Measurements from ENCODE around the gene DLX1. TPM values are rescaled to one million over a fixed set of nuclear protein-coding genes. Genes with fewer than 3 reads are reported as not detected.

DLX1 gene
- total and polyA plus RNA-seq, 2 of the 8 experiments (the other 6 are each of a cell fraction or from before 2014, with no cell fraction given), result 0.11 TPM; not detected in 1

DNA sequence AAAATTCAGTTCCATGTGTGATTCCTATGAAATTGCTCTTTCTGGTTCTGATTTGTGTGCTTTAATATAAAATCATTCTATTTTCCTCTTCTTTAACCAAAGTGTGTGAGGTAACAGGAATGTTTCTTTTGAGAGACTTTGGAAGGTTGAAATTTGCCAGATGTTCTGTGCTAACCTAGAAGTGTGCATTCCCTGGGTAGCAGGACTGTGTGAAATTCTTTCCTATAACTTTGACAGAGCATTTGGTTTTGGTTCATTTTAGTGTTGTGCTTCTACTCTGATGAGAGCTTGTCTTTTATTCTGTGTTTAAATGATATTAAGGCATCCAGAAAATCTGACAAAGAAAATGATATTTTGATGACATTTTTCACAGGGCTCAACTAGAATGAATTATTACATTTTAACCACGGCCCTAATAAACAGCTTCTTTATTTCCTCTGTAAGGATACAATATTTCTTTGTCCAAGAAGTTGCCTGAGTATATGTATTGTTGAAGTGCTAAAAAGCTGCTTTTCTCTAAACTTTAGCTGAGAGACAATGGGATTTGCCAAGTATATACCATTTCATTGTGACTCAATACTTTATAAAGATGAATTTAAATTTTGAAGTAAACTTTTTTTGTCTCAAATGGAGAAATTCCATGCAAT, 34.7 kb upstream of the DLX1 start:
- H4K8ac ChIP-seq (ENCODE audit: extremely low read depth, insufficient read depth, low read length), result no peak overlapping the region
- H3K36me3 ChIP-seq (ENCODE audit: control insufficient read depth in 2 of 4, insufficient read depth in 4 of 4, low read length in 3 of 4), result no peaks in the 10 kb centered on the region
- H3K56ac ChIP-seq (replicated peaks; ENCODE audit: insufficient read length, low read depth, low read length), result no peak overlapping the region
- H3K18ac ChIP-seq (ENCODE audit: extremely low read depth, low read length), result no peak overlapping the region
- H3K4me2 ChIP-seq (ENCODE audit: insufficient read depth in 1 of 2, low read depth in 2 of 2, low read length in 2 of 2), result no peak overlapping the region
- no peak overlapping the region for H3K23ac ChIP-seq (ENCODE audit: insufficient read length)
- no peak overlapping the region for H4K5ac ChIP-seq (ENCODE audit: insufficient read length, low read depth, low read length)
- ChIA-PET POLR2A (ENCODE audit: partially characterized antibody) (no interaction called here), CTCF (ENCODE audit: partially characterized antibody) (interaction anchor here (1.2 kb wide), 1 partner anchor 62 kb away, joined by 4 read pairs; no protein-coding TSS in a partner anchor)
- no peaks in the 10 kb centered on the region for H3K23me2 ChIP-seq (ENCODE audit: low read depth, low read length)
- FAIRE-seq (no peak), DNase-seq (ENCODE audit: low read depth in 1 of 2, low spot score in 2 of 2) (no peak)
- H3K9ac ChIP-seq (replicated peaks in 1 of 4; ENCODE audit: extremely low read depth in 1 of 4, low read depth in 3 of 4, low read length in 3 of 4), result no peak overlapping the region
- H3K4me1 ChIP-seq (replicated peaks in 1 of 4; ENCODE audit: control insufficient read depth in 3 of 4, insufficient read depth in 4 of 4, low read length in 3 of 4), result no peaks in the 10 kb centered on the region; a peak in 2 of 7 replicates
- no peak overlapping the region for H2AFZ ChIP-seq (ENCODE audit: low read length)
- H2BK12ac ChIP-seq (ENCODE audit: low read depth, low read length), result no peak overlapping the region
- no peak overlapping the region for H4K91ac ChIP-seq (replicated peaks; ENCODE audit: insufficient read length, low read length)
- no peaks in the 10 kb centered on the region for H3K27me3 ChIP-seq (replicated peaks in 1 of 4; ENCODE audit: control insufficient read depth in 3 of 4, extremely low read depth in 1 of 4, insufficient read depth in 3 of 4, low read length in 3 of 4)
- H3K14ac ChIP-seq (ENCODE audit: insufficient read length), result no peak overlapping the region
- H2BK15ac ChIP-seq (ENCODE audit: low read length), result no peak overlapping the region
- no peaks in the 10 kb centered on the region for H4K20me1 ChIP-seq (replicated peaks in 1 of 2; ENCODE audit: control insufficient read depth in 1 of 2, insufficient read depth in 2 of 2, low read length in 2 of 2)
- no peak overlapping the region for H3K27ac ChIP-seq (ENCODE audit: low read depth, low read length)
- no peak for TF ChIP-seq SAP30 (IDR thresholded peaks at IDR 0.05; ENCODE audit: insufficient read depth, insufficient replicate concordance, low read length)
- TF ChIP-seq RXRA (IDR thresholded peaks at IDR 0.05; ENCODE audit: insufficient read depth, low read depth, low read length), result no peak
- no peak for TF ChIP-seq CTBP2 (IDR thresholded peaks at IDR 0.05; ENCODE audit: borderline replicate concordance, insufficient read depth, insufficient read length, low read length)
- no peak for TF ChIP-seq GTF2F1 (IDR thresholded peaks at IDR 0.05; ENCODE audit: borderline replicate concordance, low read depth, low read length)
- TF ChIP-seq, protein P1, sequence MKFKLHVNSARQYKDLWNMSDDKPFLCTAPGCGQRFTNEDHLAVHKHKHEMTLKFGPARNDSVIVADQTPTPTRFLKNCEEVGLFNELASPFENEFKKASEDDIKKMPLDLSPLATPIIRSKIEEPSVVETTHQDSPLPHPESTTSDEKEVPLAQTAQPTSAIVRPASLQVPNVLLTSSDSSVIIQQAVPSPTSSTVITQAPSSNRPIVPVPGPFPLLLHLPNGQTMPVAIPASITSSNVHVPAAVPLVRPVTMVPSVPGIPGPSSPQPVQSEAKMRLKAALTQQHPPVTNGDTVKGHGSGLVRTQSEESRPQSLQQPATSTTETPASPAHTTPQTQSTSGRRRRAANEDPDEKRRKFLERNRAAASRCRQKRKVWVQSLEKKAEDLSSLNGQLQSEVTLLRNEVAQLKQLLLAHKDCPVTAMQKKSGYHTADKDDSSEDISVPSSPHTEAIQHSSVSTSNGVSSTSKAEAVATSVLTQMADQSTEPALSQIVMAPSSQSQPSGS (IDR thresholded peaks at IDR 0.05; ENCODE audit: low read length), result no peak
- H3K9me3 ChIP-seq (ENCODE audit: insufficient read depth in 2 of 2, low read depth in 1 of 2, low read length in 1 of 2), result no peaks in the 10 kb centered on the region
- H3K79me1 ChIP-seq (ENCODE audit: low read depth, low read length), result no peaks in the 10 kb centered on the region
- H2BK20ac ChIP-seq (ENCODE audit: low read length), result no peak overlapping the region
- 96% methylated on average over 1 of the region's 1 CpG; no CpG with 5 or more reads in 1 of the 2 experiments for WGBS, 2 experiments (ENCODE audit: extremely low coverage in 1 of 2, insufficient coverage in 1 of 2, insufficient read length in 1 of 2, insufficient replicate concordance in 2 of 2, low coverage in 1 of 2, low lambda C conversion rate in 2 of 2, missing lambda C conversion rate in 1 of 2)
- H2BK5ac ChIP-seq (ENCODE audit: low read depth, low read length), result no peak overlapping the region
- H3K4me3 ChIP-seq (ENCODE audit: extremely low read depth in 1 of 4, insufficient read depth in 2 of 4, low read depth in 3 of 4, low read length in 4 of 4), result no peak overlapping the region
- no peaks in the 10 kb centered on the region for H3K79me2 ChIP-seq (ENCODE audit: control insufficient read depth in 1 of 2, insufficient read depth in 2 of 2, low read length in 2 of 2)
- no peak overlapping the region for H3K4ac ChIP-seq (replicated peaks; ENCODE audit: insufficient read length, low read depth, low read length)
- no peak overlapping the region for H2AK5ac ChIP-seq (ENCODE audit: low read depth, low read length)
- H2BK120ac ChIP-seq (replicated peaks; ENCODE audit: low read depth, low read length), result no peak overlapping the region

All from H1 (cell line).